ENCODE results near the gene ARHGAP10. TPM values are rescaled to one million over a fixed set of nuclear protein-coding genes. Genes with fewer than 3 reads are reported as not detected.

ARHGAP10 gene
- total RNA-seq, 2 experiments from 2014 or later = 0.11 TPM; not detected in 1

DNA sequence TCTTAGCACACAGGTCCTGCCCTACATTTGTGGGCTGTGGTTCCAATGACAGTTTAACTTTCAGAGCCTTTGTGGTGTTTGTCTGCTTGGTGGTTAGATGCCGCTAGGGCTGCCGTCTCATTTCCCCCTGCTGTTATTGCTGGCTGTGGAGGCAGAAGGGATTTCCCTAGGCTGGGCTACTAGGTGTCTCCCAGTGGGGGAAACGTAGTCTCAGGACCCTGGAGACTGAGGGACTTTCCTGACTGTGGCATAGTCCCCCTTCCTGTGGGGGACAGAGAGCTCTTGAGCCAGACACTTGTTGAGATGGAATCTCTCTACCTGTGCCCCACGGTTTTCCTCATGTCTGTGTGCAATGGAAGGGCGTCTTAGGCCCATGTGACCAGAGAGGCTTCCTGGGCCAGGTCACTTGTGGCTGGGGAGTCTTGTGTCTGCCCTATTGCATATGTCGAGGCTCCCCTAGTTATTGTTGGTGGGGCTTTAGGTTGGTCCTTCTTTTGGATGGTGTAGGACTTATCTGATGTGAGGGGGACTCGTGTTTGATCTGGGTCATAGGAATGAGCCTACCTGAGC lies 68.2 kb downstream of the ARHGAP10 start:
- no peak for TF ChIP-seq EZH2phosphoT487 (IDR thresholded peaks at IDR 0.05; ENCODE audit: borderline replicate concordance, low read depth, low read length)
- no peaks in the 10 kb centered on the region for H3K9me2 ChIP-seq (ENCODE audit: insufficient read depth, low read length)
- H3K36me3 ChIP-seq (ENCODE audit: insufficient read depth, low read length) = no peaks in the 10 kb centered on the region
- no peak overlapping the region for H3K4me3 ChIP-seq (ENCODE audit: low read depth, low read length, poor library complexity, severe bottlenecking)
- H3K9me3 ChIP-seq (ENCODE audit: low read length) = no peaks in the 10 kb centered on the region
- H2AFZ ChIP-seq (ENCODE audit: low read length) = no peak overlapping the region
- no peaks in the 10 kb centered on the region for H3K4me1 ChIP-seq (ENCODE audit: insufficient read depth, low read length, poor library complexity, severe bottlenecking)
- POLR2A ChIA-PET = interaction anchor here (0.6 kb wide), 1 partner anchor 78 kb away, joined by 3 read pairs; no protein-coding TSS in a partner anchor
- no TSS peak for BruUV-seq (replicated peaks)
- DNase-seq (ENCODE audit: low spot score) = no peak
- no peak overlapping the region for H3K4me2 ChIP-seq (ENCODE audit: low read length)
- CTCF ChIA-PET (ENCODE audit: unreplicated experiment) = no interaction called here
- no peak overlapping the region for H3K27ac ChIP-seq (ENCODE audit: low read depth, low read length, poor library complexity, severe bottlenecking)
- intact Hi-C loops (cut with micrococcal nuclease; ENCODE audit: unreplicated experiment) = no loop called here
- no peaks in the 10 kb centered on the region for H4K20me1 ChIP-seq (ENCODE audit: insufficient read depth, low read length)
- H3K79me2 ChIP-seq (ENCODE audit: insufficient read depth, low read depth, low read length) = no peaks in the 10 kb centered on the region

DNA sequence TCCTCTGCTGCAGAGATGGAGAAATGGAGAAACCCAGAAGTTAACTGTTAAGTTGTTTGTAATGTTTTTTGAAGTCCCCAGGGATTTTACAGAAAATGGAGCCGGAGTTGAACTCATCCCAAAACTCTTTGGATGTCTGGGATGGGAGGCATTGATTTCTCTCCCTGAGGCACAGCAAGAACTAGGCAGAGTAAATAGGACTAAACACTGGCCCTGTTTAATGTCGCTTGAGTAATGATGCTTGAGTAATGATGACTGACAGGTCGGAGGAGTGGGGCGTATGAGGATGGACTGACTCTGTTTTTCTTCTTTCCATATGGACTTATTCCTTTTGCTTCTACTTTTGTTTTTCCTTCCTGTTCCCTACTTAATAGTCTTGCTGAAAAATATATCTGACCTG lies 69.9 kb downstream of the ARHGAP10 start:
- Histone ChIP-seq H3K9me3 (ENCODE audit: low read length) (no peaks in the 10 kb centered on the region), H2AFZ (ENCODE audit: low read length) (no peak overlapping the region), H3K4me3 (ENCODE audit: low read depth, low read length, poor library complexity, severe bottlenecking) (no peak overlapping the region), H3K4me1 (ENCODE audit: insufficient read depth, low read length, poor library complexity, severe bottlenecking) (no peaks in the 10 kb centered on the region), H3K27ac (ENCODE audit: low read depth, low read length, poor library complexity, severe bottlenecking) (no peak overlapping the region), H3K9me2 (ENCODE audit: insufficient read depth, low read length) (no peaks in the 10 kb centered on the region), H3K36me3 (ENCODE audit: insufficient read depth, low read length) (no peaks in the 10 kb centered on the region), H3K4me2 (ENCODE audit: low read length) (no peak overlapping the region), H3K79me2 (ENCODE audit: insufficient read depth, low read depth, low read length) (no peaks in the 10 kb centered on the region), H4K20me1 (ENCODE audit: insufficient read depth, low read length) (no peaks in the 10 kb centered on the region)
- intact Hi-C loops (cut with micrococcal nuclease; ENCODE audit: unreplicated experiment) = no loop called here
- CTCF ChIA-PET (ENCODE audit: unreplicated experiment) = no interaction called here
- no peak for TF ChIP-seq EZH2phosphoT487 (IDR thresholded peaks at IDR 0.05; ENCODE audit: borderline replicate concordance, low read depth, low read length)
- TF ChIP-seq, protein P1, sequence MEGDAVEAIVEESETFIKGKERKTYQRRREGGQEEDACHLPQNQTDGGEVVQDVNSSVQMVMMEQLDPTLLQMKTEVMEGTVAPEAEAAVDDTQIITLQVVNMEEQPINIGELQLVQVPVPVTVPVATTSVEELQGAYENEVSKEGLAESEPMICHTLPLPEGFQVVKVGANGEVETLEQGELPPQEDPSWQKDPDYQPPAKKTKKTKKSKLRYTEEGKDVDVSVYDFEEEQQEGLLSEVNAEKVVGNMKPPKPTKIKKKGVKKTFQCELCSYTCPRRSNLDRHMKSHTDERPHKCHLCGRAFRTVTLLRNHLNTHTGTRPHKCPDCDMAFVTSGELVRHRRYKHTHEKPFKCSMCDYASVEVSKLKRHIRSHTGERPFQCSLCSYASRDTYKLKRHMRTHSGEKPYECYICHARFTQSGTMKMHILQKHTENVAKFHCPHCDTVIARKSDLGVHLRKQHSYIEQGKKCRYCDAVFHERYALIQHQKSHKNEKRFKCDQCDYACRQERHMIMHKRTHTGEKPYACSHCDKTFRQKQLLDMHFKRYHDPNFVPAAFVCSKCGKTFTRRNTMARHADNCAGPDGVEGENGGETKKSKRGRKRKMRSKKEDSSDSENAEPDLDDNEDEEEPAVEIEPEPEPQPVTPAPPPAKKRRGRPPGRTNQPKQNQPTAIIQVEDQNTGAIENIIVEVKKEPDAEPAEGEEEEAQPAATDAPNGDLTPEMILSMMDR (conservative IDR thresholded peaks at IDR 0.05; ENCODE audit: low read length) = no peak
- POLR2A ChIA-PET = no interaction called here
- no TSS peak for BruUV-seq (replicated peaks)
- DNase-seq (ENCODE audit: low spot score) = no peak

DNA sequence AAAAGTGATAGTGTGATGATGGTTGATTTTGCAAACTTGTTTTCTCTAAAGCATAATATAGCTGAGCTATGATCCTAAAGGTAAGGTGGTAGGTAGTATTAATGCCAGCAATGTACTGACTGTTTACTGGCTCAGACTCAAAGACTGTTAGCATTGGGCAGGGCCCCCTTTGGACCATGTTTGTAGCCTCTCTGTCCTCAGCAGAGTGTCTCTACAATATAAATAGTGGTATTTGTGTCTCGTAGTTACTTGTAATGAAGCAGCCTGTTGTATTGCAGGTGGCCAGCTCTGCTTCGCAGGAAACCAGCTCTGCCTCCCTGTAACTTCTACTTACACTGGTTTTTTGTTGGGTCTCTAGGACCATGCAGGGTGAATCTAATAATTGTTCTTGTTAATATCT lies 70.5 kb downstream of the ARHGAP10 start:
- H4K20me1 ChIP-seq (ENCODE audit: insufficient read depth, low read length) = no peaks in the 10 kb centered on the region
- H3K4me3 ChIP-seq (ENCODE audit: low read depth, low read length, poor library complexity, severe bottlenecking) = no peak overlapping the region
- H3K27ac ChIP-seq (ENCODE audit: low read depth, low read length, poor library complexity, severe bottlenecking) = no peak overlapping the region
- no peaks in the 10 kb centered on the region for H3K9me3 ChIP-seq (ENCODE audit: low read length)
- H3K79me2 ChIP-seq (ENCODE audit: insufficient read depth, low read depth, low read length) = no peaks in the 10 kb centered on the region
- no peak for TF ChIP-seq EZH2phosphoT487 (IDR thresholded peaks at IDR 0.05; ENCODE audit: borderline replicate concordance, low read depth, low read length)
- TF ChIP-seq, protein P1 (conservative IDR thresholded peaks at IDR 0.05; ENCODE audit: low read length) = no peak
- no peak for DNase-seq (ENCODE audit: low spot score)
- H3K4me1 ChIP-seq (ENCODE audit: insufficient read depth, low read length, poor library complexity, severe bottlenecking) = no peaks in the 10 kb centered on the region
- intact Hi-C loops (cut with micrococcal nuclease; ENCODE audit: unreplicated experiment) = no loop called here
- ChIA-PET CTCF (ENCODE audit: unreplicated experiment) (no interaction called here), POLR2A (no interaction called here)
- no peak overlapping the region for H2AFZ ChIP-seq (ENCODE audit: low read length)
- no TSS peak for BruUV-seq (replicated peaks)
- no peak overlapping the region for H3K4me2 ChIP-seq (ENCODE audit: low read length)
- H3K9me2 ChIP-seq (ENCODE audit: insufficient read depth, low read length) = no peaks in the 10 kb centered on the region
- H3K36me3 ChIP-seq (ENCODE audit: insufficient read depth, low read length) = no peaks in the 10 kb centered on the region
